Measurements from ENCODE around the gene SLC13A3. TPM values are rescaled to one million over a fixed set of nuclear protein-coding genes. Genes with fewer than 3 reads are reported as not detected.

SLC13A3 gene
- total RNA-seq, 2 experiments from 2014 or later: 0.19 TPM; not detected in 1

- Mint-ChIP-seq H3K36me3 (no peaks in the 10 kb centered on the region), H3K27ac (no peak overlapping the region), H3K9me3 (ENCODE audit: low read depth) (no peaks in the 10 kb centered on the region), H3K4me1 (peaks cover 24% of the 10 kb centered on the region), H3K4me3 (no peak overlapping the region), H3K27me3 (peaks cover 31% of the 10 kb centered on the region)
- no peak for DNase-seq
- no peak for ATAC-seq
- CTCF ChIA-PET: no interaction called here
Measured at GRCh38 chr20:46599227-46599987, 51.9 kb downstream of the SLC13A3 start.

GRCh38 chr20:46595933-46596332 lies 55.3 kb downstream of the SLC13A3 start:
- H3K4me1 Mint-ChIP-seq: peaks cover 8% of the 10 kb centered on the region
- peaks cover 1% of the 10 kb centered on the region for H3K36me3 Mint-ChIP-seq
- no peak overlapping the region for H3K4me3 Mint-ChIP-seq
- CTCF ChIA-PET: interaction anchor here (0.9 to 2.0 kb wide), 2 partner anchors 9 to 51 kb away, joined by 3 to 5 read pairs; no protein-coding TSS in a partner anchor
- no peak overlapping the region for H3K27ac Mint-ChIP-seq
- ATAC-seq: no peak
- DNase-seq: no peak
- H3K9me3 Mint-ChIP-seq (ENCODE audit: low read depth): no peaks in the 10 kb centered on the region
- H3K27me3 Mint-ChIP-seq: peaks cover 38% of the 10 kb centered on the region

- H3K36me3 Mint-ChIP-seq: peaks cover 1% of the 10 kb centered on the region
- ATAC-seq (no peak), DNase-seq (no peak)
- no peaks in the 10 kb centered on the region for H3K9me3 Mint-ChIP-seq (ENCODE audit: low read depth)
- H3K4me3 Mint-ChIP-seq: no peak overlapping the region
- H3K27ac Mint-ChIP-seq: no peak overlapping the region
- peaks cover 7% of the 10 kb centered on the region for H3K4me1 Mint-ChIP-seq
- CTCF ChIA-PET: interaction anchor here (0.8 to 2.0 kb wide), 2 partner anchors 9 to 10 kb away, joined by 3 to 5 read pairs; no protein-coding TSS in a partner anchor
- peaks cover 38% of the 10 kb centered on the region for H3K27me3 Mint-ChIP-seq
Measured at GRCh38 chr20:46594725-46595124, 56.5 kb downstream of the SLC13A3 start.

GRCh38 chr20:46592580-46593362 lies 58.5 kb downstream of the SLC13A3 start:
- DNase-seq (no peak), ATAC-seq (no peak)
- peaks cover 7% of the 10 kb centered on the region for H3K4me1 Mint-ChIP-seq
- peaks cover 29% of the 10 kb centered on the region for H3K27me3 Mint-ChIP-seq
- H3K9me3 Mint-ChIP-seq (ENCODE audit: low read depth): no peaks in the 10 kb centered on the region
- CTCF ChIA-PET: no interaction called here
- H3K27ac Mint-ChIP-seq: no peak overlapping the region
- peaks cover 1% of the 10 kb centered on the region for H3K36me3 Mint-ChIP-seq
- H3K4me3 Mint-ChIP-seq: no peak overlapping the region

GRCh38 chr20:46590443-46590842 lies 60.8 kb downstream of the SLC13A3 start:
- H3K27me3 Mint-ChIP-seq: peaks cover 18% of the 10 kb centered on the region
- H3K9me3 Mint-ChIP-seq (ENCODE audit: low read depth): no peaks in the 10 kb centered on the region
- H3K4me1 Mint-ChIP-seq: peaks cover 7% of the 10 kb centered on the region
- H3K4me3 Mint-ChIP-seq: no peak overlapping the region
- CTCF ChIA-PET: interaction anchor here (0.8 to 3.2 kb wide), 2 partner anchors 11 to 48 kb away, joined by 3 to 14 read pairs; no protein-coding TSS in a partner anchor
- ATAC-seq (no peak), DNase-seq (no peak)
- peaks cover 1% of the 10 kb centered on the region for H3K36me3 Mint-ChIP-seq
- H3K27ac Mint-ChIP-seq: no peak overlapping the region

GRCh38 chr20:46588532-46589511 lies 62.4 kb downstream of the SLC13A3 start:
- H3K4me1 Mint-ChIP-seq: peaks cover 7% of the 10 kb centered on the region
- no peak overlapping the region for H3K4me3 Mint-ChIP-seq
- peaks cover 13% of the 10 kb centered on the region for H3K27me3 Mint-ChIP-seq
- H3K9me3 Mint-ChIP-seq (ENCODE audit: low read depth): no peaks in the 10 kb centered on the region
- CTCF ChIA-PET: interaction anchor here (0.7 to 3.2 kb wide), 5 partner anchors 13 to 240 kb away, joined by 3 to 14 read pairs (median 3); no protein-coding TSS in a partner anchor
- DNase-seq (peak; percentile 79), ATAC-seq (peak; percentile 91)
- peak overlapping the region; percentile 72 for H3K27ac Mint-ChIP-seq
- H3K36me3 Mint-ChIP-seq: peaks cover 1% of the 10 kb centered on the region

- Mint-ChIP-seq H3K36me3 (peaks cover 1% of the 10 kb centered on the region), H3K27me3 (peaks cover 12% of the 10 kb centered on the region), H3K27ac (no peak overlapping the region), H3K4me3 (no peak overlapping the region), H3K9me3 (ENCODE audit: low read depth) (no peaks in the 10 kb centered on the region), H3K4me1 (peaks cover 7% of the 10 kb centered on the region)
- DNase-seq (no peak), ATAC-seq (no peak)
- CTCF ChIA-PET: interaction anchor here (1.0 to 3.2 kb wide), 3 partner anchors 14 to 28 kb away, joined by 3 to 14 read pairs (median 5); no protein-coding TSS in a partner anchor
Measured at GRCh38 chr20:46587986-46588385, 63.3 kb downstream of the SLC13A3 start.

GRCh38 chr20:46586724-46587123 lies 64.5 kb downstream of the SLC13A3 start:
- H3K4me1 Mint-ChIP-seq: peaks cover 3% of the 10 kb centered on the region
- H3K36me3 Mint-ChIP-seq: no peaks in the 10 kb centered on the region

GRCh38 chr20:46584508-46584907 lies 66.8 kb downstream of the SLC13A3 start:
- Mint-ChIP-seq H3K9me3 (ENCODE audit: low read depth) (no peaks in the 10 kb centered on the region), H3K27ac (no peak overlapping the region), H3K4me3 (no peak overlapping the region), H3K36me3 (no peaks in the 10 kb centered on the region), H3K4me1 (no peaks in the 10 kb centered on the region), H3K27me3 (peaks cover 18% of the 10 kb centered on the region)
- DNase-seq (no peak), ATAC-seq (no peak)
- CTCF ChIA-PET: no interaction called here

More at GRCh38 chr20:46586724-46587123, 64.5 kb downstream of the SLC13A3 start:
- ATAC-seq: no peak
- CTCF ChIA-PET: interaction anchor here (1.9 to 2.0 kb wide), 2 partner anchors 12 to 42 kb away, joined by 4 to 9 read pairs; no protein-coding TSS in a partner anchor
- Mint-ChIP-seq H3K4me3 (no peak overlapping the region), H3K9me3 (ENCODE audit: low read depth) (no peaks in the 10 kb centered on the region), H3K27ac (no peak overlapping the region), H3K27me3 (peaks cover 15% of the 10 kb centered on the region)
- DNase-seq: no peak

- Mint-ChIP-seq H3K27me3 (peaks cover 26% of the 10 kb centered on the region), H3K4me3 (no peak overlapping the region), H3K27ac (no peak overlapping the region), H3K36me3 (no peaks in the 10 kb centered on the region), H3K4me1 (no peaks in the 10 kb centered on the region), H3K9me3 (ENCODE audit: low read depth) (no peaks in the 10 kb centered on the region)
- CTCF ChIA-PET: interaction anchor here (1.4 to 1.7 kb wide), 2 partner anchors 21 to 23 kb away, joined by 4 to 7 read pairs; no protein-coding TSS in a partner anchor
- ATAC-seq: no peak
- DNase-seq: no peak
Measured at GRCh38 chr20:46583411-46584214, 67.6 kb downstream of the SLC13A3 start.

- DNase-seq: no peak
- peaks cover 27% of the 10 kb centered on the region for H3K27me3 Mint-ChIP-seq
- no peak for ATAC-seq
- H3K4me1 Mint-ChIP-seq: no peaks in the 10 kb centered on the region
- no peak overlapping the region for H3K4me3 Mint-ChIP-seq
- no peaks in the 10 kb centered on the region for H3K9me3 Mint-ChIP-seq (ENCODE audit: low read depth)
- no peak overlapping the region for H3K27ac Mint-ChIP-seq
- H3K36me3 Mint-ChIP-seq: no peaks in the 10 kb centered on the region
- CTCF ChIA-PET: interaction anchor here (0.7 to 1.7 kb wide), 4 partner anchors 16 to 22 kb away, joined by 3 to 7 read pairs (median 4); no protein-coding TSS in a partner anchor
Measured at GRCh38 chr20:46582648-46583047, 68.6 kb downstream of the SLC13A3 start.

- Mint-ChIP-seq H3K4me1 (peaks cover under 1% of the 10 kb centered on the region), H3K36me3 (no peaks in the 10 kb centered on the region), H3K27me3 (peaks cover 27% of the 10 kb centered on the region), H3K4me3 (no peak overlapping the region), H3K27ac (no peak overlapping the region), H3K9me3 (ENCODE audit: low read depth) (no peaks in the 10 kb centered on the region)
- DNase-seq (no peak), ATAC-seq (no peak)
- CTCF ChIA-PET: interaction anchor here (1.1 to 1.7 kb wide), 2 partner anchors 16 to 19 kb away, joined by 3 to 6 read pairs; no protein-coding TSS in a partner anchor
Measured at GRCh38 chr20:46581391-46581790, 69.9 kb downstream of the SLC13A3 start.
